GM19023 (cell line): ENCODE results near the gene IRGC.

ENCODE experiments used
- ATAC-seq: cut with Tn5 transposase; IDR thresholded peaks from one replicate; pipeline ENCODE4 v1.9.1; 2021; ENCODE audit warnings: mild to moderate bottlenecking, moderate library complexity; ENCODE audit not compliant: unreplicated experiment

Gene IRGC

GRCh38 chr19:43721469-43722048 is 5.7 kb downstream of the IRGC start:
- ATAC-seq, result no peak

- no peak for ATAC-seq
These were observed 7.7 kb downstream of the IRGC start for GRCh38 chr19:43723588-43723987.

GRCh38 chr19:43724896-43725295 is 9.0 kb downstream of the IRGC start:
- no peak for ATAC-seq

GRCh38 chr19:43725468-43725867 is 9.6 kb downstream of the IRGC start:
- ATAC-seq, result no peak

GRCh38 chr19:43726736-43727592 is 11.1 kb downstream of the IRGC start:
- no peak for ATAC-seq

GRCh38 chr19:43727593-43727853 is 11.6 kb downstream of the IRGC start:
- no peak for ATAC-seq

GRCh38 chr19:43729919-43730318 is 14.0 kb downstream of the IRGC start:
- ATAC-seq, result no peak

- ATAC-seq, result no peak
These were observed 15.5 kb downstream of the IRGC start for GRCh38 chr19:43731346-43731745.

- ATAC-seq, result no peak
These were observed 16.0 kb downstream of the IRGC start for GRCh38 chr19:43731846-43732245.

- ATAC-seq, result no peak
These were observed 19.1 kb downstream of the IRGC start for GRCh38 chr19:43735013-43735412.

GRCh38 chr19:43735957-43736356 is 20.1 kb downstream of the IRGC start:
- no peak for ATAC-seq

- ATAC-seq, result no peak
These were observed 22.9 kb downstream of the IRGC start for GRCh38 chr19:43738780-43739211.

- ATAC-seq, result no peak
These were observed 23.8 kb downstream of the IRGC start for GRCh38 chr19:43739439-43740235.

GRCh38 chr19:43741075-43741825 is 25.4 kb downstream of the IRGC start:
- ATAC-seq, result no peak

- ATAC-seq, result no peak
These were observed 27.2 kb downstream of the IRGC start for GRCh38 chr19:43743059-43743458.

GRCh38 chr19:43747557-43748204 is 31.8 kb downstream of the IRGC start:
- no peak for ATAC-seq

- ATAC-seq, result no peak
These were observed 32.3 kb downstream of the IRGC start for GRCh38 chr19:43748205-43748594.

- no peak for ATAC-seq
These were observed 32.8 kb downstream of the IRGC start for GRCh38 chr19:43748685-43749084.

- ATAC-seq, result no peak
These were observed 33.3 kb downstream of the IRGC start for GRCh38 chr19:43749152-43749551.

GRCh38 chr19:43749898-43750297 is 34.0 kb downstream of the IRGC start:
- no peak for ATAC-seq
